ENCODE data around the gene PKMYT1.

Gene PKMYT1

GRCh38 chr16:2956579-2956956, 23.7 kb downstream of the PKMYT1 start:
- Histone ChIP-seq H3K27me3 (replicated peaks) (no peaks in the 10 kb centered on the region), H3K4me3 (ENCODE audit: low read depth, low read length) (no peak overlapping the region), H3K27ac (no peak overlapping the region), H3K36me3 (replicated peaks) (no peaks in the 10 kb centered on the region)
- in situ Hi-C loops (cut with HindIII; ENCODE audit: low pct_ligation_motif_present, low sequenced_read_pairs), result no loop called here
- TF ChIP-seq CTCF (IDR thresholded peaks at IDR 0.05; ENCODE audit: low read depth, low read length, missing control alignments), result no peak
- no peak for DNase-seq

- Histone ChIP-seq H3K36me3 (replicated peaks) (no peaks in the 10 kb centered on the region), H3K27ac (no peak overlapping the region), H3K27me3 (replicated peaks) (no peaks in the 10 kb centered on the region), H3K4me3 (ENCODE audit: low read depth, low read length) (no peak overlapping the region)
- DNase-seq, result no peak
- TF ChIP-seq CTCF (IDR thresholded peaks at IDR 0.05; ENCODE audit: low read depth, low read length, missing control alignments), result no peak
- in situ Hi-C loops (cut with HindIII; ENCODE audit: low pct_ligation_motif_present, low sequenced_read_pairs), result no loop called here
Measured at GRCh38 chr16:2955779-2956578, 24.3 kb downstream of the PKMYT1 start.

DNA sequence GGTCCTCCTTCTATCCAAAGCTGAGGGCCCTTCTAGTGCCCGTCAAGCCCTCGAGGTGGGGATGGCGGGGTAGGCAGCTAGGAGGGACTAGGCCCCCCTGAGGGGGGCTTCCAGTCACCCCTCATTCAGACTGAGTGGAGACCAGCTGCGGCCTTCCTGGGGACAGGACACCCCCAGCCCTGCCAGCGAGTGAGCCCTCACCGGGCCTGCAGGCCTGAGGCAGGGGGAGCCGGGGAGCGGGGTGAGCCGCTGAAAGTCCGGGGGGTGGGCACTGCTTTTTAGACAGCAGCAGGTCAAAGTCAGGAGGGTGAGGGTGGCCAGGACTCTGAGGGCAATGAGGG, 24.8 kb downstream of the PKMYT1 start:
- no peaks in the 10 kb centered on the region for H3K27me3 ChIP-seq (replicated peaks)
- in situ Hi-C loops (cut with HindIII; ENCODE audit: low pct_ligation_motif_present, low sequenced_read_pairs), result no loop called here
- TF ChIP-seq CTCF (IDR thresholded peaks at IDR 0.05; ENCODE audit: low read depth, low read length, missing control alignments), result no peak
- DNase-seq, result no peak
- no peak overlapping the region for H3K4me3 ChIP-seq (ENCODE audit: low read depth, low read length)
- no peak overlapping the region for H3K27ac ChIP-seq
- H3K36me3 ChIP-seq (replicated peaks), result no peaks in the 10 kb centered on the region

DNA sequence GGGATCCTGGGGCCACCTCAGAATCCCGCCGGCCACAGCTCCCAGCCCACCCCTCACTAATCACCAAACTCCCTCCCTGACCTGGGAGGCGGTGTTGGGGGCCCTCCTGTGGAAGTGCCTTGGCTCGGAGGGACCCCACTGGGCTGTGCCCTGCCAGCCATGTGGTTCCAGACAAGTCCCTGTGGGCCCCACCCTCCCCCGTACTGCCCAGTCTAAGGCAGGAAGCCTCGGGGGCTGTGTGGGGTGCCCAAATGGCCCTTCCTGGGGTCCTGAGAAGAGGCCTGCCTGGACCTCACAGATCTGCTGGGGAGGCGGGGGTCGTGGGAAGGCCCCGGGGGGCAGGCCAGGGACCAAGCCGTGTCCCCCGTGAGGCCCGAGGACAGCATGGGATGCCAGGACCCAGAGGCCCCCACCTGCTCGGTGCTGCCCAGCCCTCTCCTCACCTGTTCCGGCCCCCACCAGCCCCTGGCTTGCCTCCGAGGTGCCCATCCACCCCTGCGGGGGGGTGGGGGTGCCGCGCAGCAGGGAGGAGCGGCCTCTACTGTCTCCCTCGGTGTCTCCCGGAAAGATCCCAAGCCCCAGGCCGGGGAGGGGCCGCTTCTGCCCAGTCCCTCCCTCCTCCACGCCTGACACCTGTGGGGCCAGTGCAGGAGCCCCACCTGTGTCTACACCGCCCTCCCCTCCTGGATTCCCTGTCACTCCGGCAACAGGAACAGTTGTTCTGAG, 25.4 kb downstream of the PKMYT1 start:
- no peak for DNase-seq
- H3K27me3 ChIP-seq (replicated peaks), result no peaks in the 10 kb centered on the region
- H3K4me3 ChIP-seq (ENCODE audit: low read depth, low read length), result no peak overlapping the region
- no peak for TF ChIP-seq CTCF (IDR thresholded peaks at IDR 0.05; ENCODE audit: low read depth, low read length, missing control alignments)
- H3K27ac ChIP-seq, result no peak overlapping the region
- H3K36me3 ChIP-seq (replicated peaks), result no peaks in the 10 kb centered on the region
- in situ Hi-C loops (cut with HindIII; ENCODE audit: low pct_ligation_motif_present, low sequenced_read_pairs), result no loop called here

DNA sequence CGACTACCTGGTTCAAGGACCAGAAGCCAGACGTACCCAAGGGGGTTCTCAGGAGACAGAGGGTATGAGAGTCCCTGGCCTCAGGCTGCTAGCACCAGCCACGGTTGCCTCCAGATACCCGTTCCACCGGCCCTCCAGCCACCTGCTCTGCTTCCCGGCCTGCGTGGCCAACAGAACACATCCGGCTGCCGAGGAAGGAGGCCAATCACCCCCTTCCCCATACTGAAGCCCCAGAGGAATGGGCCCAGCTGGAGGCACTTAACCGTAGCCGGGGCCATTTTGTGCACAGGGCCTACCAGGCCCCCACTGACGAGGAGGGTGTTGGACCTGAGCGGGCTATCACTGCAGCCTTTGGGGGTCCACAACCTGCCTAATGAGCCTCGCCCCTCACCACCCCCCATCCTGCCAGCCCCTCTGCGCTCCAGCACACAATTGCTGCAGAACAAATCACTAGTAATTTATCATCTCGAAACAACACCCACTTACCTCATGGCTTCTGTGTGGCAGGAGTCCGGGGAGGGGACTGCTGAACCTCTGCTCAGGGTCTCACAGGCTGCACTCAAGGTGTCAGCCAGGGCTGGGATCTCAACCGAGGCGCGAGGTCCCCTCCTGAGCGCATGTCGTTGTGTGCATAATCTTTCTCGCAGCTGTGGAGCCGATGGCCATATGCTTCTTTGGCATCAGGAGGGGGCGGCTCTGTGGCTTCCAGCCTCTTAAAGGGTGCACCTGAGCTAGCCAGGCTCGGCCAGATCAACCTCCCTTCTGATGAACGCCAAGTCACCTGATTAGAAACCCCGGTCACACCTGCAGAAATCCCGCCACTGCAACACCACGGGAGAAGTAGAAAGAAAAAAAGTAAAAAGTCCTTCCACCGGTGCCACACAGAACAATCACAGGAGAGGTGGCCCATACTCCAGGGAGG, 26.3 kb downstream of the PKMYT1 start:
- Histone ChIP-seq H3K4me3 (ENCODE audit: low read depth, low read length) (no peak overlapping the region), H3K36me3 (replicated peaks) (peaks cover 4% of the 10 kb centered on the region), H3K27me3 (replicated peaks) (no peaks in the 10 kb centered on the region), H3K27ac (no peak overlapping the region)
- in situ Hi-C loops (cut with HindIII; ENCODE audit: low pct_ligation_motif_present, low sequenced_read_pairs), result no loop called here
- no peak for TF ChIP-seq CTCF (IDR thresholded peaks at IDR 0.05; ENCODE audit: low read depth, low read length, missing control alignments)
- DNase-seq, result no peak
